Fibroblast of pulmonary artery (primary cell): Measurements from ENCODE around the gene SH2B3.

Experiments used
- DNase-seq: peaks from one replicate; pipeline ENCODE4 v3.0.0-alpha.2; 2010; ENCODE audit warnings: low read depth
- H3K4me3 ChIP-seq: replicated peaks from 2 replicates; pipeline ENCODE4 v1.5.1; 2011; ENCODE audit warnings: low read depth, mild to moderate bottlenecking, control low read depth, low read length, moderate library complexity
- TF ChIP-seq, protein P1 (sequence below): IDR thresholded peaks from 2 replicates; pipeline ENCODE4 v1.5.1; 2011; ENCODE audit warnings: mild to moderate bottlenecking, control low read depth, low read length, inconsistent platforms; ENCODE audit errors: missing control alignments

The SH2B3 gene

DNA sequence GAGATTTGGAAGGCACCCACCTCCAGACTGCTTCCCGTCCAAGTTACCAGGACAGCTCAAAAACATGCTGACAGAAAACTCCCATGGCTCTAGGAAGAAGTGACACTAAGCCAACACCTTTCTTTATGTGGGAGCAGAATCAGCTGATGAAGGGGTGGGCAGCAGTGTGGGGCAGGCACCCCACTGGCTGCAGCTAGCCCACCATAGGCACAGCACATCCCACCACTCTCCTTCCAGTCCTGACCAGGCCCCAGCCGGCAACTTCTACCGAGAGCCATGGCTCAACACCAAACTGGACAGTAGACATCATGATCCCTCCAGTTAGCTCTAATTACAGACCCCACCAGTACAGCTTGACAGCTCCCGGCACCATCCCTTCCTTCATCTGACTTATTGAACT is 45.0 kb downstream of the SH2B3 start:
- H3K4me3 ChIP-seq, result no peak overlapping the region
- TF ChIP-seq, protein P1, sequence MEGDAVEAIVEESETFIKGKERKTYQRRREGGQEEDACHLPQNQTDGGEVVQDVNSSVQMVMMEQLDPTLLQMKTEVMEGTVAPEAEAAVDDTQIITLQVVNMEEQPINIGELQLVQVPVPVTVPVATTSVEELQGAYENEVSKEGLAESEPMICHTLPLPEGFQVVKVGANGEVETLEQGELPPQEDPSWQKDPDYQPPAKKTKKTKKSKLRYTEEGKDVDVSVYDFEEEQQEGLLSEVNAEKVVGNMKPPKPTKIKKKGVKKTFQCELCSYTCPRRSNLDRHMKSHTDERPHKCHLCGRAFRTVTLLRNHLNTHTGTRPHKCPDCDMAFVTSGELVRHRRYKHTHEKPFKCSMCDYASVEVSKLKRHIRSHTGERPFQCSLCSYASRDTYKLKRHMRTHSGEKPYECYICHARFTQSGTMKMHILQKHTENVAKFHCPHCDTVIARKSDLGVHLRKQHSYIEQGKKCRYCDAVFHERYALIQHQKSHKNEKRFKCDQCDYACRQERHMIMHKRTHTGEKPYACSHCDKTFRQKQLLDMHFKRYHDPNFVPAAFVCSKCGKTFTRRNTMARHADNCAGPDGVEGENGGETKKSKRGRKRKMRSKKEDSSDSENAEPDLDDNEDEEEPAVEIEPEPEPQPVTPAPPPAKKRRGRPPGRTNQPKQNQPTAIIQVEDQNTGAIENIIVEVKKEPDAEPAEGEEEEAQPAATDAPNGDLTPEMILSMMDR, result no peak
- no peak for DNase-seq

DNA sequence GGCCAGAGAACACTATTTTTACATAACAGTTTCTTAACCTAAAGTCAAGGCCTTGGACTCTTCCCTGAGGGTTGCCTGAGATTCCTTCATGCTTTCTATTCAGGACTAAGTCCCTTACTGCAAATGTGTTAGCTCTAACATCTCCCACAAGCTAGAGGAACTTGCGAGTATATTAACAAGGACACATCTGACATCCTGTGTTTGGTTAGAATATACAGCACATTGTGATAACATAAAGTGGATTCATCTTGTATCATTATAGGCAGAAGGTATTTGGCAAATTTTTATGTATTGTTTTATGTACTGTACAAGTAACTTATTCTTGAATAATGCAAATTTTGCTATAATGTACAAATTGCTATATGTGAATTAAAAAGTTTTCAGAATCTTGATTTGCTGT is 45.5 kb downstream of the SH2B3 start:
- no peak overlapping the region for H3K4me3 ChIP-seq
- DNase-seq, result no peak
- TF ChIP-seq, protein P1, result no peak

DNA sequence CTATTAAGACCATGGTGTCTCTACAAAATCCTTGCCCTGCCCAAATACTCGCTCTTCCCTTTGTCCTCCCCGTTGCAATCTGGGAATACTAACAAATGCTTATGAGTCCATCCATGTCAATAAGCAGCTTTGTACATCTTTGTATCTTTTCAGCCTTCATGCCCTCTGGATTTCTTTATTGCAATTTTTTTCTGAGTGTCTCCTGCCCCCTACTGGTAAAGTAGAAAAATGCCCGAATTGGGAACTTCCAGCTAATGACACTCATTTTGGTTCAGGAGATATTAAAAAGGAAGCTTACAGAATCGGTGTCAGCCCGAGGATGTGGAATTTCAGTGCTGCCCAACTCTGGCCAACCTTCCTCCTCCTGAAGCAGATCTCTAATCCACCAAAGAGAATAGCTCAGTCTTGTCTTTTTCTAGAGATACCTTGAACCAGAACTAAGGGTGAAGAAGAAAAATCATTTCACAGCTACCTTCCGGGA is 46.0 kb downstream of the SH2B3 start:
- H3K4me3 ChIP-seq, result no peak overlapping the region
- DNase-seq, result peak; percentile 71
- TF ChIP-seq, protein P1, result peak; percentile 75

DNA sequence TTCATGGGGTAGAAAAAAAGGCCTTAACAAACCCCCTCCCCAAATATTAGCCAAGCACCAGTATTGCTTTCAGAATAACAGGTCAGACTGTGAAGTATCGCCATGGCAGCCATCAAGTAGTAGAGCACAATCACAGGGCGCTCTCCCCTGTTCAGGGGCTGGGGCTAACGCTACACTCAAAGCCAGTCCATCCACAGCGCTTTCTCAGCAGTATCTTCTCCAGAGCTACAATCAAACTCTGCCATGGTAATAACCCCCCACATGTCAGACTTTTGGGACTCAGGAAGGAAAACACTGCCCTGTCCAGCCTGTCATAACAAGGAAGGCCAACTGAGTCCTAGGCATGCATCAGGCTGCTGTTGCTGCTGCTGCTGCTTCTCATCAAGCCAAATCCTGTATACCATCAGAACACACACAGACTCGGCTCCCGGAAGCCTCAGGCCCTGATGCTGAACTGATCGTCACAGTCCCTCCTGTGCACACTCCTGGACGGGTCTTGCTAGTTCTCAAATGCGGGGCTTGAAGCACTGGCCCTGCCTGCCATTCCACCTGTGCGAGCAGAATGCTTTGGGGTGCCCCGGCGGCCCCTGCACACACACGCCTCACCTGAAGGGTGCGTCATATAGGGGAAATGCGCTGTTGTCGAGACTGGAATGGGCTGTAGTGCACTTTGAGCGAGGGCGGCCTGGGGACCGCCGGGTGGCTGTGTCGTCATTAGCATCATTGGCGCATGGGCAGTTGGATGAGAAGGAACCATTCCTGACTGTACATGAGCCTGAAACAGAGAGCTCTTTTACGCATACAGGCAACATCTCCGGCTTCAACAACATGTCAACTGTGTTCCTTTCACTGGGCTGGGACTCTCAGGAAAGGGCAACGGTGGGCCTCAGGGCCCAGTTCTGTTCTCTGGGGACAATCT is 47.6 kb downstream of the SH2B3 start:
- no peak overlapping the region for H3K4me3 ChIP-seq
- no peak for DNase-seq
- TF ChIP-seq, protein P1, result no peak

DNA sequence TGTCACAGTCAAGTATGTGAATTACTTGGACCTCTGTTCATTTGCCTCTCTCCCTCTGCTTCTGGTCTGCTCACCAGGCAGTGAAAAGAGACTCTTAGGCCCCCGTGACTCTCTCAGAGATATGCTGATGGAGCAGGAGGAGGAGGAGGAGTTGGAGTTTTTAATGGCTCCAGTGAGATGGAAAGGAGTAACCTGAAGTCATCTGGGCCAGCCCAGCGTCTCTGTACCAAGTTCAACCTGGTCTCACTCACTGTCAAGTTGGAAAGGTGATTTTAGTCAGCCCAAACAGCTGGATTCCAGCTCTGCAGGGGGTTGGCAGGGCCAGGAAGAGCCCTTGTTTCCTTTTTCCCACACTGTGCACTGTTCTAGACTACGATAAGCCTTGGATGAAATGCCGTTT is 48.6 kb downstream of the SH2B3 start:
- no peak overlapping the region for H3K4me3 ChIP-seq
- DNase-seq, result no peak
- TF ChIP-seq, protein P1, result no peak

DNA sequence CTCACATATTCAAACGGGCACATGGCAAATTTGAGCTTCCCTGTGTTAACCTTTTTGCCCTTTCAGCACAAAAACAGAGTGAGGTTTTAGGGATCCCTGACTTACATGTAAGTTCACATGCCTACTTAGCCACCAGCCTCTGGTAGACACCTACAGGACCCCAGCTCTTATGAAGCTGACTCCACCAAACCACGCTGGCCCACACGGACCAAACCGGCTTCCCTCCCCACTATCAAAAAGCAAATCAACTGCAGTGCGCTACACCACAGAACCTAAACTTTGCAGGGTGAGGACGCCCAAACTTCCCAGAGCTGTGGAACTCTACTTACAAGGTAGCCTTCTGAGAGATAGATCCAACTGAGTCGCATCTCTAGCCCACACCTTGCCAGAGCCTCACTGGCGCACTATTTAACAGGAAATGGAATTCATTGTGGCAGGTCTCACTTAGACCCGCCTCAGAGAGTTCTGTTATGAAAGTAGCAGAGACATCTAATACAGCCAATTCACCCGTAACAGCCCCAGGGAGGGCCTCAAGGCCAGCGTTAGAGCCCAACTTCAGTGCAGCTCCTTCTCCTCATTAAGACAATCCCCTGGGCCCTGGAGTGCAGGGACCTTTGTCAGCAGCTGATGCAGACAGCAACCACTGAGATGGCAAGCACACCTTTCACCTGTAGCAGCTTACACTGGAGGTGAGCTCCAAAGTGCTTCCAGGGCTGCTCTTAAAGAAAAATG is 49.2 kb downstream of the SH2B3 start:
- H3K4me3 ChIP-seq, result no peak overlapping the region
- DNase-seq, result no peak
- TF ChIP-seq, protein P1, result no peak
